HCT116 (cell line): Measurements from ENCODE around the gene CCDC3. TPM values are rescaled to one million over a fixed set of nuclear protein-coding genes. Genes with fewer than 3 reads are reported as not detected.
"Not testable (repeated sequence)": the region's sequence is repeated elsewhere in the genome, so short reads cannot be mapped to it uniquely, and the experiment has no call there.

Experiments
- ATAC-seq: fragments of 200-7000 bp; cut with Tn5 transposase; 2 replicates; pipeline ENCODE4 v1.9.1; 2020; ENCODE audit warnings: mild to moderate bottlenecking, moderate library complexity
- BruUV-seq: library from RNA; stranded (reverse); fragments of 400-500 nt; replicated peaks from 2 replicates; lab custom pipeline; 2021; lab: Mats Ljungman, UMichigan
- CTCF ChIA-PET: fragments of 300-600 bp; sonication (Branson Sonifier 250); formaldehyde crosslinking; loops from one replicate; lab custom pipeline; 2021; ENCODE audit warnings: antibody characterized with exemption; lab: Charles Lee
- POLR2A ChIA-PET: fragments of 300-600, 350-600 bp; sonication (Branson Sonifier 250); formaldehyde crosslinking; loops from one replicate; lab custom pipeline; 2021; ENCODE audit warnings: antibody characterized with exemption; lab: Charles Lee
- RAD21 ChIA-PET, 2 experiments: fragments of 300-600 bp; sonication (Branson Sonifier 250); formaldehyde crosslinking; loops; one replicate each; lab custom pipeline; 2023; ENCODE audit warnings: low total read pairs in 2 of 2; ENCODE audit not compliant: uncharacterized antibody in 2 of 2, unreplicated experiment in 2 of 2, low non-redundant PET in 1 of 2; lab: Charles Lee
- DNase-seq: peaks from one replicate; pipeline ENCODE4 v3.0.0-alpha.2; 2010; ENCODE audit warnings: low read depth, low spot score
- H2AFZ ChIP-seq: fragments of 200-600 bp; shearing (Covaris generic), sonication (generic); 2 replicates; pipeline ENCODE4 v1.6.1; 2017; ENCODE audit warnings: low read depth, mixed run types, mixed read lengths, antibody characterized with exemption, low read length; ENCODE audit not compliant: poor library complexity, severe bottlenecking
- H3K27ac ChIP-seq: 2 replicates; pipeline ENCODE4 v1.5.1; 2012; ENCODE audit warnings: low read depth, low read length
- H3K27me3 ChIP-seq: fragments of 200-600 bp; sonication (generic); 2 replicates; pipeline ENCODE4 v1.6.1; 2016; ENCODE audit warnings: mixed run types, low read length, mixed read lengths; ENCODE audit not compliant: insufficient read depth
- H3K36me3 ChIP-seq, 2 experiments: fragments of 200-500 bp in 1 of 2; fragments of 200-600 bp in 1 of 2; sonication (Bioruptor generic) in 1 of 2; sonication (generic) in 1 of 2; 2 replicates each; pipeline versions ENCODE4 v1.5.1 to v1.6.1; 2014 to 2016; ENCODE audit warnings: low read length in 2 of 2, inconsistent platforms in 1 of 2, mixed read lengths in 1 of 2, mixed run types in 1 of 2; ENCODE audit not compliant: insufficient read depth in 2 of 2, control insufficient read depth in 1 of 2
- H3K4me1 ChIP-seq, 2 experiments: fragments of 200-600 bp in 1 of 2; sonication (generic) in 1 of 2; 2 replicates each; pipeline versions ENCODE4 v1.5.1 to v1.6.1; 2012 to 2017; ENCODE audit warnings: low read length in 2 of 2, inconsistent platforms in 1 of 2, mild to moderate bottlenecking in 1 of 2, mixed read lengths in 1 of 2, mixed run types in 1 of 2, moderate library complexity in 1 of 2; ENCODE audit not compliant: insufficient read depth in 2 of 2, control insufficient read depth in 1 of 2
- H3K4me2 ChIP-seq: fragments of 200-600 bp; sonication (generic); 2 replicates; pipeline ENCODE4 v1.6.1; 2017; ENCODE audit warnings: mixed run types, low read length, mixed read lengths
- H3K4me3 ChIP-seq, 2 experiments: fragments of 200-600 bp in 1 of 2; sonication (generic) in 1 of 2; replicated peaks in 1 of 2; 2 replicates each; pipeline ENCODE4 v1.5.1; 2011 to 2016; ENCODE audit warnings: low read length in 2 of 2, control low read depth in 1 of 2, low read depth in 1 of 2, mild to moderate bottlenecking in 1 of 2, mixed read lengths in 1 of 2, mixed run types in 1 of 2
- H3K79me2 ChIP-seq: fragments of 200-600 bp; sonication (generic); 2 replicates; pipeline ENCODE4 v1.6.1; 2017; ENCODE audit warnings: mild to moderate bottlenecking, mixed run types, low read length, moderate library complexity, mixed read lengths; ENCODE audit not compliant: insufficient read depth
- H3K9ac ChIP-seq: fragments of 200-600 bp; sonication (generic); 2 replicates; pipeline ENCODE4 v1.6.1; 2016; ENCODE audit warnings: low read length, mixed read lengths
- H3K9me2 ChIP-seq: fragments of 200-600 bp; sonication (generic), shearing (Covaris generic); 2 replicates; pipeline ENCODE4 v1.6.1; 2017; ENCODE audit warnings: mixed run types, mild to moderate bottlenecking, moderate library complexity; ENCODE audit not compliant: insufficient read depth
- H3K9me3 ChIP-seq, 2 experiments: fragments of 200-500 bp in 1 of 2; fragments of 200-600 bp in 1 of 2; sonication (Bioruptor generic) in 1 of 2; sonication (generic) in 1 of 2; 2 replicates each; pipeline ENCODE4 v1.6.1; 2014 to 2017; ENCODE audit warnings: low read length in 2 of 2, mixed read lengths in 2 of 2, inconsistent platforms in 1 of 2, low read depth in 1 of 2, mild to moderate bottlenecking in 1 of 2, mixed run types in 1 of 2, moderate library complexity in 1 of 2; ENCODE audit not compliant: control insufficient read depth in 1 of 2, insufficient read depth in 1 of 2
- H4K20me1 ChIP-seq: fragments of 200-600 bp; sonication (generic), shearing (Covaris generic); 2 replicates; pipeline ENCODE4 v1.6.1; 2017; ENCODE audit warnings: mixed run types, mild to moderate bottlenecking, moderate library complexity; ENCODE audit not compliant: insufficient read depth
- ELF1 ChIP-seq: IDR thresholded peaks from 2 replicates; pipeline ENCODE4 v1.6.1; 2012; ENCODE audit warnings: low read depth, borderline replicate concordance
- EZH2 ChIP-seq: fragments of 200-600 bp; sonication (generic); IDR thresholded peaks from 2 replicates; pipeline ENCODE4 v1.6.1; 2017; ENCODE audit warnings: antibody characterized with exemption, mixed run types
- EZH2phosphoT487 ChIP-seq: fragments of 200-600 bp; IDR thresholded peaks from 2 replicates; pipeline ENCODE4 v1.6.1; 2018; ENCODE audit warnings: antibody characterized with exemption, borderline replicate concordance
- FOSL1 ChIP-seq: IDR thresholded peaks from 2 replicates; pipeline ENCODE4 v1.6.1; 2012; ENCODE audit warnings: low read depth
- MAX ChIP-seq: IDR thresholded peaks from 2 replicates; pipeline ENCODE4 v1.6.1; 2012
- REST ChIP-seq: IDR thresholded peaks from 2 replicates; pipeline ENCODE4 v1.6.1; 2012; ENCODE audit warnings: low read depth
- YY1 ChIP-seq: IDR thresholded peaks from 2 replicates; pipeline ENCODE4 v1.6.1; 2011; ENCODE audit warnings: low read length, low read depth, moderate library complexity, mild to moderate bottlenecking; ENCODE audit not compliant: insufficient replicate concordance; ENCODE audit errors: extremely low read depth
- ZFX ChIP-seq: fragments of 450-650 bp; IDR thresholded peaks from 2 replicates; pipeline ENCODE4 v1.6.1; 2017
- intact Hi-C: fragments of 100-400 bp; cut with micrococcal nuclease; formaldehyde crosslinking; loops from 2 replicates; pipeline ENCODE4 v1.10.0; 2022
- total RNA-seq: library from RNA; stranded (reverse); gene quantifications from one replicate; pipeline ENCODE4 v1.2.1, GENCODE V29; 2021; ENCODE audit not compliant: unreplicated experiment

CCDC3 gene
- total RNA-seq, 1 experiment from 2014 or later: 10.5 TPM

GRCh38 chr10:12868229-12868628 lies 133.3 kb downstream of the CCDC3 start:
- DNase-seq: no peak

GRCh38 chr10:12865515-12865914 lies 136.0 kb downstream of the CCDC3 start:
- ATAC-seq, intact Hi-C loops: not testable (repeated sequence)

More at GRCh38 chr10:12868229-12868628, 133.3 kb downstream of the CCDC3 start:
- no peaks in the 10 kb centered on the region for H3K4me1 ChIP-seq
- ATAC-seq: no peak
- ChIA-PET RAD21 (no interaction called here), POLR2A (no interaction called here), CTCF (no interaction called here)
- H3K79me2 ChIP-seq: no peaks in the 10 kb centered on the region
- H3K4me2 ChIP-seq: no peak overlapping the region
- H2AFZ ChIP-seq: no peak overlapping the region
- H3K27ac ChIP-seq: no peak overlapping the region
- TF ChIP-seq ELF1: no peak
- TF ChIP-seq, all 23 proteins: peak for 0
- H4K20me1 ChIP-seq: no peaks in the 10 kb centered on the region
- H3K4me3 ChIP-seq: no peak overlapping the region
- H3K9me3 ChIP-seq: no peaks in the 10 kb centered on the region
- H3K9ac ChIP-seq: no peak overlapping the region
- H3K27me3 ChIP-seq: no peaks in the 10 kb centered on the region
- intact Hi-C loops: no loop called here
- no peaks in the 10 kb centered on the region for H3K36me3 ChIP-seq
- no TSS peak for BruUV-seq
- H3K9me2 ChIP-seq: no peaks in the 10 kb centered on the region

GRCh38 chr10:12862459-12862858 lies 139.1 kb downstream of the CCDC3 start:
- POLR2A ChIA-PET: no interaction called here
- CTCF ChIA-PET: no interaction called here
- TF ChIP-seq ELF1 (no peak), YY1 (no peak), REST (no peak), MAX (no peak), EZH2phosphoT487 (no peak), FOSL1 (no peak), EZH2 (no peak), ZFX (no peak)

More at GRCh38 chr10:12865515-12865914, 136.0 kb downstream of the CCDC3 start:
- H4K20me1 ChIP-seq, H3K9me3 ChIP-seq, H3K4me3 ChIP-seq, H3K79me2 ChIP-seq, BruUV-seq, H3K4me2 ChIP-seq, H3K4me1 ChIP-seq, DNase-seq, H3K27ac ChIP-seq, H2AFZ ChIP-seq, CTCF ChIA-PET, POLR2A ChIA-PET, H3K9ac ChIP-seq, RAD21 ChIA-PET, H3K9me2 ChIP-seq, H3K36me3 ChIP-seq, H3K27me3 ChIP-seq: not testable (repeated sequence)

More at GRCh38 chr10:12862459-12862858, 139.1 kb downstream of the CCDC3 start:
- Histone ChIP-seq H2AFZ (no peak overlapping the region), H4K20me1 (no peaks in the 10 kb centered on the region), H3K27me3 (no peaks in the 10 kb centered on the region), H3K79me2 (no peaks in the 10 kb centered on the region), H3K4me1 (no peaks in the 10 kb centered on the region), H3K4me2 (no peak overlapping the region), H3K4me3 (no peak overlapping the region), H3K9ac (no peak overlapping the region), H3K9me2 (no peaks in the 10 kb centered on the region), H3K27ac (no peak overlapping the region), H3K36me3 (no peaks in the 10 kb centered on the region), H3K9me3 (no peaks in the 10 kb centered on the region)
- RAD21 ChIA-PET: no interaction called here
- DNase-seq (no peak), ATAC-seq (no peak)
- intact Hi-C loops: no loop called here
- no TSS peak for BruUV-seq
